Panc1 (cell line): ENCODE measurements around the gene FGD3. TPM values are rescaled to one million over a fixed set of nuclear protein-coding genes. Genes with fewer than 3 reads are reported as not detected.

Experiments used
- ATAC-seq: fragments of 200-7000 bp; cut with Tn5 transposase; 2 replicates; pipeline ENCODE4 v1.9.1; 2020; ENCODE audit warnings: mild to moderate bottlenecking, moderate library complexity
- BruUV-seq: library from RNA; stranded (reverse); fragments of 400-500 nt; replicated peaks from 2 replicates; lab custom pipeline; 2021; lab: Mats Ljungman, UMichigan
- CTCF ChIA-PET: fragments of 300-600 bp; sonication (Branson Sonifier 250); formaldehyde crosslinking; loops from one replicate; lab custom pipeline; 2022; ENCODE audit warnings: antibody characterized with exemption; lab: Charles Lee
- POLR2A ChIA-PET: fragments of 300-600 bp; sonication (Branson Sonifier 250); formaldehyde crosslinking; loops from one replicate; lab custom pipeline; 2022; ENCODE audit warnings: antibody characterized with exemption; lab: Charles Lee
- DNase-seq: peaks from one replicate; pipeline ENCODE4 v3.0.0-alpha.2; 2010; ENCODE audit warnings: low read depth, low spot score
- H3K27ac ChIP-seq: 2 replicates; pipeline ENCODE4 v1.5.1; 2011; ENCODE audit warnings: mild to moderate bottlenecking, low read length, inconsistent platforms
- H3K27me3 ChIP-seq: fragments of 200-500 bp; sonication (Bioruptor generic); 2 replicates; pipeline ENCODE4 v1.6.0; 2014; ENCODE audit warnings: low read length, inconsistent platforms; ENCODE audit not compliant: control insufficient read depth, insufficient read depth
- H3K36me3 ChIP-seq: fragments of 200-500 bp; sonication (Bioruptor generic); 2 replicates; pipeline ENCODE4 v1.5.1; 2014; ENCODE audit warnings: inconsistent platforms, mild to moderate bottlenecking, low read length, moderate library complexity; ENCODE audit not compliant: control insufficient read depth, insufficient read depth
- H3K4me1 ChIP-seq: 2 replicates; pipeline ENCODE4 v1.5.1; 2011; ENCODE audit warnings: inconsistent platforms, mild to moderate bottlenecking, low read length, moderate library complexity; ENCODE audit not compliant: control insufficient read depth, insufficient read depth
- H3K4me3 ChIP-seq, 2 experiments: 2 replicates each; pipeline ENCODE4 v1.5.1; 2011 to 2012; ENCODE audit warnings: low read depth in 2 of 2, low read length in 2 of 2, mild to moderate bottlenecking in 2 of 2, inconsistent platforms in 1 of 2, moderate library complexity in 1 of 2
- H3K9me3 ChIP-seq: fragments of 200-500 bp; sonication (Bioruptor generic); 2 replicates; pipeline ENCODE4 v1.5.1; 2014; ENCODE audit warnings: low read depth, mild to moderate bottlenecking, inconsistent platforms, low read length, moderate library complexity; ENCODE audit not compliant: control insufficient read depth, insufficient read depth
- CTCF ChIP-seq: fragments of 450-650 bp; IDR thresholded peaks from 2 replicates; pipeline ENCODE4 v1.5.1; 2017; ENCODE audit warnings: mild to moderate bottlenecking
- POLR2AphosphoS5 ChIP-seq: IDR thresholded peaks from 2 replicates; pipeline ENCODE4 v1.6.1; 2012; ENCODE audit warnings: mild to moderate bottlenecking, low read depth, low read length, moderate library complexity
- REST ChIP-seq, 2 experiments: IDR thresholded peaks; 2 replicates each; pipeline ENCODE4 v1.6.1; 2011 to 2012; ENCODE audit warnings: low read depth in 2 of 2, control low read depth in 1 of 2, low read length in 1 of 2, mild to moderate bottlenecking in 1 of 2, moderate library complexity in 1 of 2; ENCODE audit not compliant: insufficient read depth in 1 of 2
- SIN3A ChIP-seq: IDR thresholded peaks from 2 replicates; pipeline ENCODE4 v1.6.1; 2012; ENCODE audit warnings: low read depth, mild to moderate bottlenecking, low read length, moderate library complexity, borderline replicate concordance; ENCODE audit not compliant: insufficient read depth
- TCF7L2 ChIP-seq: IDR thresholded peaks from 2 replicates; pipeline ENCODE4 v1.6.1; 2011; ENCODE audit warnings: mild to moderate bottlenecking, low read depth, low read length, inconsistent platforms
- in situ Hi-C: cut with HindIII; loops from 2 replicates; pipeline ENCODE4 v1.10.0; 2016; ENCODE audit warnings: low sequenced_read_pairs, low pct_unique_long_range_greater_than_20kb
- intact Hi-C: fragments of 100-400 bp; cut with micrococcal nuclease; formaldehyde crosslinking; loops from one replicate; pipeline ENCODE4 v1.10.0; 2022; ENCODE audit not compliant: unreplicated experiment
- total RNA-seq: library from RNA; stranded (reverse); gene quantifications from one replicate; pipeline ENCODE4 v1.2.1, GENCODE V29; 2021; ENCODE audit not compliant: unreplicated experiment

The FGD3 gene
- total RNA-seq, 1 experiment from 2014 or later: 0.80 TPM

- intact Hi-C loops (no loop called here), in situ Hi-C loops (no loop called here)
- Histone ChIP-seq H3K36me3 (no peaks in the 10 kb centered on the region), H3K9me3 (no peaks in the 10 kb centered on the region), H3K27me3 (no peaks in the 10 kb centered on the region), H3K4me1 (no peaks in the 10 kb centered on the region), H3K27ac (no peak overlapping the region), H3K4me3 (no peak overlapping the region)
- TF ChIP-seq CTCF: no peak; the same call in 1 of the 2 replicates
- TF ChIP-seq TCF7L2: no peak
- TF ChIP-seq SIN3A: no peak
- no peak for TF ChIP-seq REST (IDR thresholded peaks at IDR 0.05; ENCODE audit: insufficient read depth in 1 of 2, low read depth in 2 of 2, low read length in 1 of 2)
- no peak for TF ChIP-seq POLR2AphosphoS5
- BruUV-seq: no TSS peak
- DNase-seq (no peak), ATAC-seq (no peak)
- POLR2A ChIA-PET: no interaction called here
- CTCF ChIA-PET: no interaction called here
Measured at GRCh38 chr9:93036887-93037475, 89.7 kb downstream of the FGD3 start.

- no peaks in the 10 kb centered on the region for H3K9me3 ChIP-seq
- H3K27ac ChIP-seq: no peak overlapping the region
- ChIA-PET CTCF (no interaction called here), POLR2A (no interaction called here)
- intact Hi-C loops: no loop called here
- H3K4me3 ChIP-seq: no peak overlapping the region
- H3K36me3 ChIP-seq: no peaks in the 10 kb centered on the region
- no TSS peak for BruUV-seq
- ATAC-seq (no peak), DNase-seq (no peak)
- no peaks in the 10 kb centered on the region for H3K27me3 ChIP-seq
- in situ Hi-C loops: no loop called here
- no peaks in the 10 kb centered on the region for H3K4me1 ChIP-seq
- TF ChIP-seq REST (IDR thresholded peaks at IDR 0.05; ENCODE audit: insufficient read depth in 1 of 2, low read depth in 2 of 2, low read length in 1 of 2) (no peak), SIN3A (no peak), TCF7L2 (no peak), CTCF (no peak), POLR2AphosphoS5 (no peak)
Measured at GRCh38 chr9:93037476-93037971, 90.2 kb downstream of the FGD3 start.
